Aorta (tissue), 5 donors: ENCODE results near the gene CDC42EP5. TPM values are rescaled to one million over a fixed set of nuclear protein-coding genes. Genes with fewer than 3 reads are reported as not detected.

Experiments used
- ATAC-seq: fragments of 200-7000 bp; cut with Tn5 transposase; one replicate; pipeline ENCODE4 v1.9.1; 2022; ENCODE audit warnings: moderate library complexity; ENCODE audit not compliant: low FRiP score
- DNase-seq, 2 donors: peaks; one replicate each; pipeline ENCODE4 v3.0.0-alpha.2; 2020
- H3K27ac ChIP-seq, 2 donors: one replicate each; pipeline ENCODE4 v1.5.1; 2013; ENCODE audit warnings: low read length in 2 of 2, mild to moderate bottlenecking in 2 of 2, moderate library complexity in 2 of 2, control low read depth in 1 of 2, inconsistent platforms in 1 of 2, low read depth in 1 of 2
- H3K27me3 ChIP-seq, 2 donors: one replicate each; pipeline ENCODE4 v1.6.1; 2013; ENCODE audit warnings: control low read depth in 1 of 2, low read length in 1 of 2, mild to moderate bottlenecking in 1 of 2, moderate library complexity in 1 of 2; ENCODE audit not compliant: insufficient read depth in 2 of 2, control insufficient read depth in 1 of 2
- H3K36me3 ChIP-seq, 2 donors: one replicate each; pipeline ENCODE4 v1.6.1; 2013; ENCODE audit warnings: control low read depth in 1 of 2, low read length in 1 of 2, mild to moderate bottlenecking in 1 of 2; ENCODE audit not compliant: insufficient read depth in 2 of 2, control insufficient read depth in 1 of 2
- H3K4me1 ChIP-seq, 2 donors: one replicate each; pipeline ENCODE4 v1.6.1; 2013; ENCODE audit warnings: low read length in 2 of 2, control low read depth in 1 of 2, mild to moderate bottlenecking in 1 of 2, moderate library complexity in 1 of 2; ENCODE audit not compliant: insufficient read depth in 2 of 2, control insufficient read depth in 1 of 2
- H3K4me3 ChIP-seq, 2 donors: one replicate each; pipeline ENCODE4 v1.5.1; 2013; ENCODE audit warnings: low read length in 2 of 2, control low read depth in 1 of 2, mild to moderate bottlenecking in 1 of 2
- H3K9me3 ChIP-seq: one replicate; pipeline ENCODE4 v1.6.1; 2013; ENCODE audit warnings: mild to moderate bottlenecking, low read length; ENCODE audit not compliant: control insufficient read depth
- WGBS, 2 donors: extraction: QIAGEN DNeasy Blood & Tissue Kit; methylation state at CpG; one replicate each; pipeline ENCODE4 v1.1.7; 2013; 5-methylcytosine and 5-hydroxymethylcytosine counted together
- intact Hi-C, 2 donors: fragments of 100-400 bp; cut with DNase I; formaldehyde crosslinking; loops; one replicate each; pipeline versions ENCODE4 v1.14.2 to v1.15.0; 2022
- polyA plus RNA-seq, 2 donors: library from polyadenylated mRNA; stranded (reverse); fragments of 200-250 nt; gene quantifications; one replicate each; pipeline ENCODE4 v1.2.3, GENCODE V29; 2013
- total RNA-seq, 2 donors: library from RNA; stranded (reverse); fragmentation: NEBNext Ultra II Directional; extraction: Animal tissue kit (Norgen Biotek cat#: 25700); gene quantifications; one replicate each; pipeline ENCODE4 v1.2.1, GENCODE V29; 2021
- donor health status: healthy with polysubstance abuse.
- donor health status: Bipolar disorder and iron deficiency.
- donor health status: DM: no; HTN: no; CAD: no.
- donor health status: DM: no; HTN: no; CAD: no.
- donor health status: DM: yes; HTN: yes; CAD: no.

CDC42EP5 gene
- total and polyA plus RNA-seq, 4 donors = 40.4 to 55.2 (median 48.9) TPM

DNA sequence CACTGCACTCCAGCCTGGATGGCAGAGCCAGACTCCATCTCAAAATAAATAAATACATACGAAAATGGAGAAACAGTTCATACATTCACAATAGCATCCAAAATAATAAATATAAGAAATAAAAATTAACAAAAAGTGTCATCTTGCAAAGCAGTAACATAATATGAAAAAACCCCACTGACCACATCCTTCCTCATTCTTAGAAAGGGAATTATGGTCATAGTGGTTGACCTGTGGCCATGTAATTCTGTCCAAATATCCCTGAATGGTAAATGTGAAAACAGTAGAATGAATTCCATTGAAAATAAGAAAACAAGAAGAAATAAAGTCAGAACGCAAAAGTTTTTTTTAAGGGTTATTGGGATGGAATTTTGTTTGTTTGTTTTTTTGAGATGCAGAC, 7.0 kb upstream of the CDC42EP5 start:
- no peak overlapping the region for H3K27ac ChIP-seq
- peaks cover 0 to 3% of the 10 kb centered on the region in 2 donors for H3K27me3 ChIP-seq
- H3K4me3 ChIP-seq = no peak overlapping the region
- DNase-seq (no peak), ATAC-seq (no peak)
- H3K36me3 ChIP-seq = no peaks in the 10 kb centered on the region
- H3K4me1 ChIP-seq = no peaks in the 10 kb centered on the region
- WGBS, 2 donors = 71 to 73% methylated on average over 2 of the region's 2 CpGs
- intact Hi-C loops = loop anchor here in 1 of 2 donors (5.0 kb wide), 1 partner anchor 192 kb away; no protein-coding TSS in a partner anchor
- H3K9me3 ChIP-seq = no peaks in the 10 kb centered on the region

DNA sequence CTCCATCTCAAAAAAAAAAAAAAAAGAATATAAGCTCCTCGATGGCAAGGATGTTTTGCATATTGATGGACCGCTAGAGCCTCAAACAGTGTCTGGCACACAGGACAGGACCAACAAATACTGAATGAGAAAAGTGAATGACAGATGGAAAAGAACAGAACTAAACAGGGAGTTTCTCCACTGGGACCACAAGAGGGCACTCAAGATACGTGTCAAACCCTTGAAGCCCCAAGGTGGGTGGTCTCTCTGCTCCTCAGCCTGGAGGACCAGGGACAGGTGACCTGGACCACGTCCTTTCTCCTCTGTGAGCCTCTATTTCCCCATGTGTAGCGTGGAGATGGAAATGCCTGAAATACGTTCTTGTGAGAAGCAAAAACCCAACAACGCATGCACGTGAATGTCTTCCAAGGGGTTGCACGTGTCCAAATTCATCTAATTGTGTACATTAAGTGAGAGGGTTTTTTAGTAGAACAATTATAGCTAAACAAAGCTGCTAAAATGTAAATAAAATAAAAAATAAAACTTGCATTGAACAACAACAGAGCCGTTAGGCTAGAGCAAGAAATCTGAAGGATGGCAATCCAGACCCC, 5.7 kb upstream of the CDC42EP5 start:
- no peaks in the 10 kb centered on the region for H3K4me1 ChIP-seq
- H3K36me3 ChIP-seq = no peaks in the 10 kb centered on the region
- no peaks in the 10 kb centered on the region for H3K9me3 ChIP-seq
- H3K27ac ChIP-seq = no peak overlapping the region
- intact Hi-C loops = loop anchor here in 1 of 2 donors (5.0 kb wide), 1 partner anchor 41 kb away; no protein-coding TSS in a partner anchor
- no peaks in the 10 kb centered on the region for H3K27me3 ChIP-seq
- WGBS, 2 donors = 14 to 15% methylated on average over 10 of the region's 10 CpGs
- DNase-seq = peak in 1 of 2 donors; percentile 41
- no peak for ATAC-seq
- H3K4me3 ChIP-seq = no peak overlapping the region

- intact Hi-C loops = loop anchor here in 1 of 2 donors (5.0 kb wide), 1 partner anchor 40 kb away; no protein-coding TSS in a partner anchor
- H3K4me1 ChIP-seq = no peaks in the 10 kb centered on the region
Observed at GRCh38 chr19:54477650-54478049, 4.6 kb upstream of the CDC42EP5 start.

GRCh38 chr19:54475706-54476105, 2.6 kb upstream of the CDC42EP5 start:
- intact Hi-C loops = loop anchor here in 1 of 2 donors (5.0 kb wide), 1 partner anchor 38 kb away; no protein-coding TSS in a partner anchor
- Histone ChIP-seq H3K36me3 (no peaks in the 10 kb centered on the region), H3K9me3 (no peaks in the 10 kb centered on the region), H3K4me1 (no peaks in the 10 kb centered on the region), H3K4me3 (no peak overlapping the region), H3K27me3 (no peaks in the 10 kb centered on the region), H3K27ac (no peak overlapping the region)
- DNase-seq = no peak
- no peak for ATAC-seq
- whole genome bisulfite sequencing, 2 donors = 86 to 87% methylated on average over 11 of the region's 11 CpGs

More at GRCh38 chr19:54477650-54478049, 4.6 kb upstream of the CDC42EP5 start:
- no peak for ATAC-seq
- Histone ChIP-seq H3K36me3 (no peaks in the 10 kb centered on the region), H3K27ac (no peak overlapping the region), H3K9me3 (no peaks in the 10 kb centered on the region), H3K27me3 (no peaks in the 10 kb centered on the region), H3K4me3 (no peak overlapping the region)
- no peak for DNase-seq
- 59 to 65% methylated on average over 3 of the region's 3 CpGs for WGBS, 2 donors

- Histone ChIP-seq H3K4me3 (no peak overlapping the region), H3K27ac (peak overlapping the region in 1 of 2 donors; percentile 7), H3K36me3 (no peaks in the 10 kb centered on the region), H3K4me1 (no peaks in the 10 kb centered on the region), H3K9me3 (no peaks in the 10 kb centered on the region), H3K27me3 (no peaks in the 10 kb centered on the region)
- DNase-seq (no peak), ATAC-seq (no peak)
- 82 to 85% methylated on average over 6 of the region's 6 CpGs for WGBS, 2 donors
- intact Hi-C loops = no loop called here
Observed at GRCh38 chr19:54473892-54474372, 836 bp upstream of the CDC42EP5 start.

- Histone ChIP-seq H3K9me3 (no peaks in the 10 kb centered on the region), H3K4me1 (no peaks in the 10 kb centered on the region), H3K36me3 (no peaks in the 10 kb centered on the region), H3K4me3 (peak overlapping the region; percentile 29 to 69), H3K27ac (peak overlapping the region in 1 of 2 donors; percentile 79), H3K27me3 (no peaks in the 10 kb centered on the region)
- peak; percentile 58 for ATAC-seq
- intact Hi-C loops = no loop called here
- DNase-seq = peak; percentile 59 to 84
- 1% methylated on average over 57 to 60 of the region's 60 CpGs for WGBS, 2 donors
Observed at GRCh38 chr19:54470991-54471782, 1.9 kb downstream of the CDC42EP5 start.

GRCh38 chr19:54470276-54470887, 2.7 kb downstream of the CDC42EP5 start:
- H3K27me3 ChIP-seq = no peaks in the 10 kb centered on the region
- ATAC-seq = no peak
- no peak overlapping the region for H3K4me3 ChIP-seq
- intact Hi-C loops = no loop called here
- DNase-seq = no peak
- H3K36me3 ChIP-seq = no peaks in the 10 kb centered on the region
- no peaks in the 10 kb centered on the region for H3K4me1 ChIP-seq
- no peaks in the 10 kb centered on the region for H3K9me3 ChIP-seq
- whole genome bisulfite sequencing, 2 donors = 78 to 81% methylated on average over 10 of the region's 10 CpGs
- no peak overlapping the region for H3K27ac ChIP-seq

GRCh38 chr19:54469496-54469934, 3.6 kb downstream of the CDC42EP5 start:
- DNase-seq = peak in 1 of 2 donors; percentile 83
- H3K36me3 ChIP-seq = no peaks in the 10 kb centered on the region
- 63% methylated on average over 8 of the region's 8 CpGs for WGBS, 2 donors
- H3K27me3 ChIP-seq = no peaks in the 10 kb centered on the region
- H3K4me1 ChIP-seq = no peaks in the 10 kb centered on the region
- intact Hi-C loops = loop anchor here in 1 of 2 donors (10.0 kb wide), 1 partner anchor 1655 kb away; the partner anchor contains the start of gene ZNF787
- H3K4me3 ChIP-seq = no peak overlapping the region
- no peaks in the 10 kb centered on the region for H3K9me3 ChIP-seq
- no peak for ATAC-seq
- H3K27ac ChIP-seq = no peak overlapping the region
